WTC11 (cell line): ENCODE measurements around the gene ERC2.

Experiments used
- CREM ChIP-seq: sonication (generic); formaldehyde crosslinking; IDR thresholded peaks from 2 replicates; pipeline ENCODE4 v1.8.1; 2022; ENCODE audit warnings: mild to moderate bottlenecking, missing genetic modification reagents, moderate library complexity
- TF ChIP-seq, protein P1 (sequence below): fragments of 200-600 bp; IDR thresholded peaks from 2 replicates; pipeline ENCODE4 v1.8.0; 2022; ENCODE audit warnings: antibody characterized with exemption

DNA sequence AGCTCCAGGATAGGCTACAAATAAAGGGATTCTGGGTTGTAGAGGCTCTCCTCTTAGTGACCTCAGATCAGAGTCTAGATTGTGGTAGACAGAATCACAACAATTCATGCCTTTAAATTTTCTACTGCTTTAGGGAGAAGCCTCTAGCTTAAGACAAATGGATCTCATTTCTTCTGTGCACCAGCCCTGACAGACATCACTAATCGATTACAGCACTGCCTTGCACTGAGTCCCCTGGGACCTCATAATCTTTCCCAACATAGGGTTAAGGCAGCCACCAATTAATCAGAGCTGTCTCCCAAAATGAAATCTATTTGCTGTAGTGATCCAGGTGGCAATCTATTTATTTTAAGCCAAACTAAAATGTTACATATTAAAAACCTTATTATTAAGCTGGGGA is 544.6 kb downstream of the ERC2 start:
- TF ChIP-seq CREM (CRISPR knock-in tag) = no peak
- TF ChIP-seq, protein P1, sequence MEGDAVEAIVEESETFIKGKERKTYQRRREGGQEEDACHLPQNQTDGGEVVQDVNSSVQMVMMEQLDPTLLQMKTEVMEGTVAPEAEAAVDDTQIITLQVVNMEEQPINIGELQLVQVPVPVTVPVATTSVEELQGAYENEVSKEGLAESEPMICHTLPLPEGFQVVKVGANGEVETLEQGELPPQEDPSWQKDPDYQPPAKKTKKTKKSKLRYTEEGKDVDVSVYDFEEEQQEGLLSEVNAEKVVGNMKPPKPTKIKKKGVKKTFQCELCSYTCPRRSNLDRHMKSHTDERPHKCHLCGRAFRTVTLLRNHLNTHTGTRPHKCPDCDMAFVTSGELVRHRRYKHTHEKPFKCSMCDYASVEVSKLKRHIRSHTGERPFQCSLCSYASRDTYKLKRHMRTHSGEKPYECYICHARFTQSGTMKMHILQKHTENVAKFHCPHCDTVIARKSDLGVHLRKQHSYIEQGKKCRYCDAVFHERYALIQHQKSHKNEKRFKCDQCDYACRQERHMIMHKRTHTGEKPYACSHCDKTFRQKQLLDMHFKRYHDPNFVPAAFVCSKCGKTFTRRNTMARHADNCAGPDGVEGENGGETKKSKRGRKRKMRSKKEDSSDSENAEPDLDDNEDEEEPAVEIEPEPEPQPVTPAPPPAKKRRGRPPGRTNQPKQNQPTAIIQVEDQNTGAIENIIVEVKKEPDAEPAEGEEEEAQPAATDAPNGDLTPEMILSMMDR = no peak
